Measurements from ENCODE around the gene TMEM185B. TPM values are rescaled to one million over a fixed set of nuclear protein-coding genes. Genes with fewer than 3 reads are reported as not detected.
"Not testable (repeated sequence)": the region's sequence is repeated elsewhere in the genome, so short reads cannot be mapped to it uniquely, and the experiment has no call there.

The TMEM185B gene
- total and polyA plus RNA-seq, 2 donors, result 7.0 to 8.1 TPM

GRCh38 chr2:120238728-120239487 is 15.7 kb upstream of the TMEM185B start:
- H3K36me3 ChIP-seq (ENCODE audit: control insufficient read depth in 2 of 2, insufficient read depth in 2 of 2, low read length in 1 of 2), result no peaks in the 10 kb centered on the region
- no peaks in the 10 kb centered on the region for H3K27me3 ChIP-seq (ENCODE audit: control insufficient read depth in 2 of 2, insufficient read depth in 1 of 2, low read length in 1 of 2)
- H3K9me3 ChIP-seq (ENCODE audit: control insufficient read depth in 2 of 2, insufficient read depth in 1 of 2, low read length in 1 of 2), result peaks cover 0 to 6% of the 10 kb centered on the region in 2 donors
- H3K27ac ChIP-seq (ENCODE audit: low read depth in 1 of 2, low read length in 1 of 2), result no peak overlapping the region
- H3K4me3 ChIP-seq (ENCODE audit: low read length in 2 of 2), result no peak overlapping the region
- WGBS, result 95% methylated on average over 22 of the region's 22 CpGs
- no peak for DNase-seq (ENCODE audit: low read depth in 6 of 9, low spot score in 9 of 9)
- peaks cover 0 to 13% of the 10 kb centered on the region in 2 donors for H3K4me1 ChIP-seq (ENCODE audit: control insufficient read depth in 2 of 2, insufficient read depth in 2 of 2, low read length in 2 of 2)

- H3K27ac ChIP-seq (ENCODE audit: low read depth in 1 of 2, low read length in 1 of 2), result no peak overlapping the region
- DNase-seq (ENCODE audit: low read depth in 6 of 9, low spot score in 9 of 9), result no peak
- WGBS, result 94% methylated on average over 10 of the region's 10 CpGs
- peaks cover 0 to 22% of the 10 kb centered on the region in 2 donors for H3K4me1 ChIP-seq (ENCODE audit: control insufficient read depth in 2 of 2, insufficient read depth in 2 of 2, low read length in 2 of 2)
- no peaks in the 10 kb centered on the region for H3K36me3 ChIP-seq (ENCODE audit: control insufficient read depth in 2 of 2, insufficient read depth in 2 of 2, low read length in 1 of 2)
- H3K9me3 ChIP-seq (ENCODE audit: control insufficient read depth in 2 of 2, insufficient read depth in 1 of 2, low read length in 1 of 2), result no peaks in the 10 kb centered on the region
- H3K4me3 ChIP-seq (ENCODE audit: low read length in 2 of 2), result no peak overlapping the region
- H3K27me3 ChIP-seq (ENCODE audit: control insufficient read depth in 2 of 2, insufficient read depth in 1 of 2, low read length in 1 of 2), result no peaks in the 10 kb centered on the region
Measured at GRCh38 chr2:120237491-120237902, 14.3 kb upstream of the TMEM185B start.

GRCh38 chr2:120236791-120237190 is 13.6 kb upstream of the TMEM185B start:
- no peaks in the 10 kb centered on the region for H3K9me3 ChIP-seq (ENCODE audit: control insufficient read depth in 2 of 2, insufficient read depth in 1 of 2, low read length in 1 of 2)
- no peaks in the 10 kb centered on the region for H3K27me3 ChIP-seq (ENCODE audit: control insufficient read depth in 2 of 2, insufficient read depth in 1 of 2, low read length in 1 of 2)
- H3K36me3 ChIP-seq (ENCODE audit: control insufficient read depth in 2 of 2, insufficient read depth in 2 of 2, low read length in 1 of 2), result no peaks in the 10 kb centered on the region
- 96% methylated on average over 5 of the region's 5 CpGs for WGBS
- H3K4me3 ChIP-seq (ENCODE audit: low read length in 2 of 2), result no peak overlapping the region
- DNase-seq (ENCODE audit: low read depth in 6 of 9, low spot score in 9 of 9), result no peak
- H3K27ac ChIP-seq (ENCODE audit: low read depth in 1 of 2, low read length in 1 of 2), result no peak overlapping the region
- H3K4me1 ChIP-seq (ENCODE audit: control insufficient read depth in 2 of 2, insufficient read depth in 2 of 2, low read length in 2 of 2), result peaks cover 2 to 28% of the 10 kb centered on the region in 2 donors

- peaks cover 3 to 32% of the 10 kb centered on the region in 2 donors for H3K4me1 ChIP-seq (ENCODE audit: control insufficient read depth in 2 of 2, insufficient read depth in 2 of 2, low read length in 2 of 2)
- no peaks in the 10 kb centered on the region for H3K36me3 ChIP-seq (ENCODE audit: control insufficient read depth in 2 of 2, insufficient read depth in 2 of 2, low read length in 1 of 2)
- no peak overlapping the region for H3K27ac ChIP-seq (ENCODE audit: low read depth in 1 of 2, low read length in 1 of 2)
- DNase-seq (ENCODE audit: low read depth in 6 of 9, low spot score in 9 of 9), result no peak
- 96% methylated on average over 10 of the region's 10 CpGs for WGBS
- H3K4me3 ChIP-seq (ENCODE audit: low read length in 2 of 2), result no peak overlapping the region
- no peaks in the 10 kb centered on the region for H3K9me3 ChIP-seq (ENCODE audit: control insufficient read depth in 2 of 2, insufficient read depth in 1 of 2, low read length in 1 of 2)
- no peaks in the 10 kb centered on the region for H3K27me3 ChIP-seq (ENCODE audit: control insufficient read depth in 2 of 2, insufficient read depth in 1 of 2, low read length in 1 of 2)
Measured at GRCh38 chr2:120236316-120236715, 13.1 kb upstream of the TMEM185B start.

GRCh38 chr2:120235681-120236080 is 12.5 kb upstream of the TMEM185B start:
- Histone ChIP-seq H3K4me1 (ENCODE audit: control insufficient read depth in 2 of 2, insufficient read depth in 2 of 2, low read length in 2 of 2) (peaks cover 6 to 39% of the 10 kb centered on the region in 2 donors), H3K9me3 (ENCODE audit: control insufficient read depth in 2 of 2, insufficient read depth in 1 of 2, low read length in 1 of 2) (no peaks in the 10 kb centered on the region), H3K27me3 (ENCODE audit: control insufficient read depth in 2 of 2, insufficient read depth in 1 of 2, low read length in 1 of 2) (no peaks in the 10 kb centered on the region), H3K4me3 (ENCODE audit: low read length in 2 of 2) (no peak overlapping the region), H3K27ac (ENCODE audit: low read depth in 1 of 2, low read length in 1 of 2) (no peak overlapping the region), H3K36me3 (ENCODE audit: control insufficient read depth in 2 of 2, insufficient read depth in 2 of 2, low read length in 1 of 2) (no peaks in the 10 kb centered on the region)
- 97% methylated on average over 6 of the region's 6 CpGs for WGBS
- no peak for DNase-seq (ENCODE audit: low read depth in 6 of 9, low spot score in 9 of 9)

GRCh38 chr2:120235158-120235557 is 12.0 kb upstream of the TMEM185B start:
- peaks cover 8 to 44% of the 10 kb centered on the region in 2 donors for H3K4me1 ChIP-seq (ENCODE audit: control insufficient read depth in 2 of 2, insufficient read depth in 2 of 2, low read length in 2 of 2)
- not testable (repeated sequence) for H3K27me3 ChIP-seq (ENCODE audit: control insufficient read depth in 2 of 2, insufficient read depth in 1 of 2, low read length in 1 of 2); H3K36me3 ChIP-seq (ENCODE audit: control insufficient read depth in 2 of 2, insufficient read depth in 2 of 2, low read length in 1 of 2); H3K4me3 ChIP-seq (ENCODE audit: low read length in 2 of 2); DNase-seq (ENCODE audit: low read depth in 6 of 9, low spot score in 9 of 9); H3K27ac ChIP-seq (ENCODE audit: low read depth in 1 of 2, low read length in 1 of 2); H3K9me3 ChIP-seq (ENCODE audit: control insufficient read depth in 2 of 2, insufficient read depth in 1 of 2, low read length in 1 of 2)
- WGBS, result over 99% methylated on average over 2 of the region's 2 CpGs

- WGBS, result 95% methylated on average over 5 of the region's 5 CpGs
- H3K27me3 ChIP-seq (ENCODE audit: control insufficient read depth in 2 of 2, insufficient read depth in 1 of 2, low read length in 1 of 2), result no peaks in the 10 kb centered on the region
- H3K9me3 ChIP-seq (ENCODE audit: control insufficient read depth in 2 of 2, insufficient read depth in 1 of 2, low read length in 1 of 2), result no peaks in the 10 kb centered on the region
- no peak overlapping the region for H3K4me3 ChIP-seq (ENCODE audit: low read length in 2 of 2)
- no peak for DNase-seq (ENCODE audit: low read depth in 6 of 9, low spot score in 9 of 9)
- peak overlapping the region in 1 of 2 donors; percentile 92 for H3K27ac ChIP-seq (ENCODE audit: low read depth in 1 of 2, low read length in 1 of 2)
- H3K36me3 ChIP-seq (ENCODE audit: control insufficient read depth in 2 of 2, insufficient read depth in 2 of 2, low read length in 1 of 2), result no peaks in the 10 kb centered on the region
- H3K4me1 ChIP-seq (ENCODE audit: control insufficient read depth in 2 of 2, insufficient read depth in 2 of 2, low read length in 2 of 2), result peaks cover 25 to 53% of the 10 kb centered on the region in 2 donors
Measured at GRCh38 chr2:120233292-120233691, 10.1 kb upstream of the TMEM185B start.

- H3K36me3 ChIP-seq (ENCODE audit: control insufficient read depth in 2 of 2, insufficient read depth in 2 of 2, low read length in 1 of 2), result no peaks in the 10 kb centered on the region
- H3K4me3 ChIP-seq (ENCODE audit: low read length in 2 of 2), result peak overlapping the region; percentile 44 to 57
- H3K27me3 ChIP-seq (ENCODE audit: control insufficient read depth in 2 of 2, insufficient read depth in 1 of 2, low read length in 1 of 2), result no peaks in the 10 kb centered on the region
- 10% methylated on average over 15 of the region's 15 CpGs for WGBS
- peak in 8 of 9 donors; percentile 56 to 90 (median 70) for DNase-seq (ENCODE audit: low read depth in 6 of 9, low spot score in 9 of 9)
- H3K9me3 ChIP-seq (ENCODE audit: control insufficient read depth in 2 of 2, insufficient read depth in 1 of 2, low read length in 1 of 2), result no peaks in the 10 kb centered on the region
- peaks cover 36 to 61% of the 10 kb centered on the region in 2 donors for H3K4me1 ChIP-seq (ENCODE audit: control insufficient read depth in 2 of 2, insufficient read depth in 2 of 2, low read length in 2 of 2)
- peak overlapping the region; percentile 87 to 92 for H3K27ac ChIP-seq (ENCODE audit: low read depth in 1 of 2, low read length in 1 of 2)
Measured at GRCh38 chr2:120231974-120232635, 8.9 kb upstream of the TMEM185B start.

GRCh38 chr2:120231564-120231973 is 8.4 kb upstream of the TMEM185B start:
- peak overlapping the region; percentile 44 to 57 for H3K4me3 ChIP-seq (ENCODE audit: low read length in 2 of 2)
- no peaks in the 10 kb centered on the region for H3K36me3 ChIP-seq (ENCODE audit: control insufficient read depth in 2 of 2, insufficient read depth in 2 of 2, low read length in 1 of 2)
- 93% methylated on average over 4 of the region's 4 CpGs for WGBS
- DNase-seq (ENCODE audit: low read depth in 6 of 9, low spot score in 9 of 9), result no peak
- H3K27ac ChIP-seq (ENCODE audit: low read depth in 1 of 2, low read length in 1 of 2), result peak overlapping the region; percentile 87 to 92
- H3K27me3 ChIP-seq (ENCODE audit: control insufficient read depth in 2 of 2, insufficient read depth in 1 of 2, low read length in 1 of 2), result no peaks in the 10 kb centered on the region
- H3K4me1 ChIP-seq (ENCODE audit: control insufficient read depth in 2 of 2, insufficient read depth in 2 of 2, low read length in 2 of 2), result peaks cover 41 to 66% of the 10 kb centered on the region in 2 donors
- H3K9me3 ChIP-seq (ENCODE audit: control insufficient read depth in 2 of 2, insufficient read depth in 1 of 2, low read length in 1 of 2), result no peaks in the 10 kb centered on the region
